Ammon's horn (tissue), 1 donor: ENCODE results near the gene PES1.
A peak's percentile ranks its signal among the peaks of the same experiment; 100 is the strongest.
"Not testable (repeated sequence)": the region's sequence is repeated elsewhere in the genome, so short reads cannot be mapped to it uniquely, and the experiment has no call there.

Experiments used
- DNase-seq: peaks from one replicate; pipeline ENCODE4 v3.0.0-alpha.2; 2016; ENCODE audit warnings: low spot score

The PES1 gene

GRCh38 chr22:30574095-30574981 lies 17.4 kb downstream of the PES1 start, which contains the start of gene GAL3ST1:
Gene GAL3ST1 (minus strand): TSS chr22:30574665. CDS start chr22:30557392, 17,273 bp downstream.
- peak; percentile 89 for DNase-seq

DNA sequence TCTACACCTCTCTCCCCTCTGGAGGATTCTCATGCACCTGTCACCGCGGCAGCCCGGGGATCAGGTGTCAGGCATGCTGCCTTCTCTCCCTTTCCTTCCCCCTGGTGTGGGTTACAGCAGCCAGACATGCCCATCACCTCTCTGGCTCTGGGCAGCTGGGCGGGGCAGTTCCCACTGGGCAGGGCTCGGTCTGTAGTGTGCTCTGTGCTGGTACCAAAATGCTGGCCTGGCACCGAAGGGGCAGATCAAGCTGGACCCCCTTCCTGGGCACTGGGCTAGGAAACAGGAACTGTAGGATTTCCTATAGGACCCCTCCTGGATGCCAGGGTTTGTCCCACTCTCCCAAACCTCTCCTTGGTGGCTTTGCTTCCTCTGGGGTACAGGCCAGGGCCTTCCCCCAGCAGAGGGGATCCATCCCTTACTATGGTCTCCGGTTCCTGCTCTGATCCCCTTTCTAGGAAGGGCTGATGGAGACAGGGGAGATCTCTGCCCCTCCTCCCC lies 18.1 kb downstream of the PES1 start:
- no peak for DNase-seq

DNA sequence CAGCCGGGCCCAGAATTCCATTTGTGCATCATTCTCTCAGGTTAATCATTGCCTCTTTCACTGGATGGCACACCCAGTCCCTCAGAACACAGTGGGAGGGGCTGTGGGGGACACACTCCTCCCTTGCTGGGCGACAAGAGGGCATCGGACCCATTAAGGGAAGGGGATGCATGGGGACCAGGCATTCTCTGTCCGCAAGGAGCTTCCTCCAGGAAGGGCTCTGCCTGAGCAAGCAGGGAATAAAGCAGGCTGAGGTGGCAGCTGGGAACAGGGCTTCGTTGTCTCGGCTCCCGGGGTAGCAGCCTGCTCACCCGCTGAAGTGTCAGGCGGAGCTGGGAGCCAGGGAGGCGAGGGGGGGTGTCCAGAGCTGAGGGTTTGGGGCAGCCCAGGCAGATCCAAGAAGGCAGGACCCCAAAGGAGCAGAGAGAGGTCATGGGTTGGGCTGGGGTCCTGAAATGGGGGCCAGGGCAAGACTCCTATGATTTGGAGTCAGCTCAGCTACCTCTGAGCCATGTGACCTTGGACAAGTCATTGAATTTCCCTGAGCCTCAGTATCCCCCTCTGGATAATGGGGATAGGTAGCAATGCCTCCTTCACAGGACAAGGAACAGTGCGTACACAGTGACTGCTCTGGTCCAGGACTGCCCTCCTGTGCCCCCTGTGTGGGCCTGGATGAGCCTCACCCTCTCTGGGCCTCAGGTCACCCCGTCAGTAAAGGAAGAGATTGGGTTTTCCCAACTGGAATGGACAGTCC lies 18.7 kb downstream of the PES1 start:
- DNase-seq = peak; percentile 83

DNA sequence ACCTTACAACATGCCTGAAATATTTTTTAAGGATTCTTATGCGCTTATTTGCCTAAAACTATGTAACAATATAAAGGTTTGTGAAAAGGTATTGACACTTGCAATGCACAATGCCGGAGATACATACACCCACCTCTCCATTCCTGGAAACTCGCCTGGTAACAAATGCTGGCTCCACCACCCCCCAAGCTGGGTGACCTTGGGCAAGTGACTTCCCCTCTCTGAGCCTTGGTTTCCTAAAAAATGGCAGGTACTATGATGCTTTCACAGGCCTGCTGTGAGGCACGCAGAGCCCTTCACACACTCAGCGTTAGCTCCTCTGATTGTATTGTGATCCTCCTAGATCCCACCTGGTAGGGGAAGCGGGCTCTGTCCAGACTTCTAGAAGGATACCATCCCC lies 19.5 kb downstream of the PES1 start:
- DNase-seq = no peak

GRCh38 chr22:30569674-30570202 lies 22.0 kb downstream of the PES1 start:
- no peak for DNase-seq

DNA sequence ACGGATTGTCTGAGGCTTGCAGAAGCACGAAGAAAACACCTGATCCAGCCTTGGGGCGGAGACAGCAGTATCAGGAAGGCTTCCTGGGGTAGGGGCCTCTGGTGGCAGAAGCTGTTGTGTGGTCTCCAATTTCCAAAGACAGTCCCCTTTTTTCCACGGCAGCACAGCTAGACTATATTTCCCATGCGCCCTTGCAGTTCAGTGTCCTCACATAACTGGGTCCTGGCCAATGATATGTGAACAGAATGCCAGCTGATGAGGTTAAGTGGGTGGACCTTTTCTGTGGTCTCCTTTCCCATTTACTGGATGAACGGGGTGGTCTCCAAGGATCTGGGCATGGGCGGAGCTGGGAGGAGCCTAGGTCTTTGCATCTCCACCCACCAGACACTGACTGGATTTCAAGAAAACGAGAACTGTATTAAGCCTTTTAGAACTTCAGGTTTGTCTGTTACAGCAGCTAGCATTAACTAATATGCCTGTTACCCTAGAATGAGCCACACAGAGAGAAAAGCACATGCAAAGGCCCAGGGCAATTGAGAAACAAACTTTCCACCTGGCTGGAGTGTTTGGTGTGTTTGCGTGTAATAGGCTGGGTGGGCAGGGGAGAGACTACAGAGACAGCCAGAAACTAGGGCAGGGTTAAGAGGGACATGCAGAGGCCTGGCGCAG lies 23.4 kb downstream of the PES1 start:
- no peak for DNase-seq

GRCh38 chr22:30567277-30567676 lies 24.4 kb downstream of the PES1 start:
- DNase-seq = not testable (repeated sequence)

DNA sequence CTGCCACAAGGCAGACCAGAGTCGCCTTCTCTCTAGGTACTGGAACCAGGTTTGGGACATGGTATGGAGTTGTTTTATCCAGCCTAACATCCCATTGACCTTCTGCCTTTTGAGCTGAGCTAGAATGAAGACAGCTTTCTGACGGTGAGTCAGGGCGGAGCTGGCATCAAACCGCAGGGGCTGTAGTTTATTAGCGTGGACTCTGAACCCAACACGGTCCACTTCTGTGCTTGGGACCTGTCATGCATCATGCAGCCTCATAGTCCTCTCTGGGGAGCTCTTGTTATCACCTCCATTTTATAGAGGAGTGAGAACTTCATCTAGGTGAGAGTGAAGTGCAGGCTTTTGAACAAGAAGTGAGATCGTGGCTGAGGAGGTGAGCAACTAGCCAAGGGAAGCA lies 25.6 kb downstream of the PES1 start:
- no peak for DNase-seq

DNA sequence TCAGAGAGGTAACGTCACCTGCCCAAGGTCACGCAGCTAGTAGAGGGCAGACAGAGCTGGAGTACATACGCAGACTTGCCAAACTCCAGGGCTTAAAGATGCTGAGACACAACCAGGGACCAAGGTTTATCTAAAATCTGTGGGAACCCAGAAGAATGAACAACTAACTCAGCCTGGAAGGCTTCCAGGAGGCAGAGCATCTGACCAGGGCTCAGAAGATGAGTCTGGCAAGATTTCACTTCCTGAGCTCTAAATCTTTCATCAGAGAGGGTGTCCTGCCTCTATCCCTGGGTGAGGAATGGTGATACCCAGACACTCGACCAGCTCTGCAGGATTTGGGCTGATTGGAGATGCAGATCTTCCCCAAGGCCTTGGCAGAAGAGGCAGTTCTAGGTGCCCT lies 26.4 kb downstream of the PES1 start:
- no peak for DNase-seq

DNA sequence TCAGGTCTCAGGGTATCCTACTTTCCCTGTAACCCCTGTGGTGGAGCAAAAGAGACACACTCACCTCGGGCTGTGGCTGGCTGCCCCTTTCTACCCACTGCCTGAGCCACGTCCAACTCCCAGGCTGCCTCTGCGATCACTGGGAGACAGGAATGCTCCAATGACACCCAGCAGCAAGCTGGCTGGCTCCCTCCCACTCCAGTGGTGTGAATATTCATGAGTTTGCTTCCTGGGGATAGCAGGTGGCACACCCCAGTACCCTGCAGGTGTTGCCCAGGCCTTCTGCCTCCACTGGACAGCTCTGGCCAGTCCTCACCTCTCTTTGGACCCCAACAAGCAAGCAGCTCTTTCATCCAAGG lies 27.0 kb downstream of the PES1 start:
- no peak for DNase-seq

GRCh38 chr22:30564045-30564760 lies 27.5 kb downstream of the PES1 start:
- peak; percentile 40 for DNase-seq

DNA sequence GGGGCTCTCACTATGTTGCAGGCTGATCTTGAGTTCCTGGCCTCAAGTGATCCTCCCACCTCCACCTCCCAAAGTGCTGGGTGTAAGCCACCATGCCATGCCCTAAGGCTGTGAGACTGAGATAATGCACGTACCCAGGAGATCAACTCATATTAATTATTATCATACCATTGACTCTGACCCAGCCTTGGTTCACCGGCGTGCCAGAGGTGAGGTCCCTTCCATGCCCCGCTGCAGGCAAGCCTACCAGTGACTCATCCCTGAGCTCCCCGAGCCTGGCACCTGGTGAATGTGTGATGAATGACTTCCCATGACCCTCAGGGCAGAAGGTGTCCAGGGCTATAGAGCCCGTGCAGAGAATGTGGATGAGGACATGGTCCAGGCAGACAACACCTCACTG lies 29.3 kb downstream of the PES1 start:
- no peak for DNase-seq

DNA sequence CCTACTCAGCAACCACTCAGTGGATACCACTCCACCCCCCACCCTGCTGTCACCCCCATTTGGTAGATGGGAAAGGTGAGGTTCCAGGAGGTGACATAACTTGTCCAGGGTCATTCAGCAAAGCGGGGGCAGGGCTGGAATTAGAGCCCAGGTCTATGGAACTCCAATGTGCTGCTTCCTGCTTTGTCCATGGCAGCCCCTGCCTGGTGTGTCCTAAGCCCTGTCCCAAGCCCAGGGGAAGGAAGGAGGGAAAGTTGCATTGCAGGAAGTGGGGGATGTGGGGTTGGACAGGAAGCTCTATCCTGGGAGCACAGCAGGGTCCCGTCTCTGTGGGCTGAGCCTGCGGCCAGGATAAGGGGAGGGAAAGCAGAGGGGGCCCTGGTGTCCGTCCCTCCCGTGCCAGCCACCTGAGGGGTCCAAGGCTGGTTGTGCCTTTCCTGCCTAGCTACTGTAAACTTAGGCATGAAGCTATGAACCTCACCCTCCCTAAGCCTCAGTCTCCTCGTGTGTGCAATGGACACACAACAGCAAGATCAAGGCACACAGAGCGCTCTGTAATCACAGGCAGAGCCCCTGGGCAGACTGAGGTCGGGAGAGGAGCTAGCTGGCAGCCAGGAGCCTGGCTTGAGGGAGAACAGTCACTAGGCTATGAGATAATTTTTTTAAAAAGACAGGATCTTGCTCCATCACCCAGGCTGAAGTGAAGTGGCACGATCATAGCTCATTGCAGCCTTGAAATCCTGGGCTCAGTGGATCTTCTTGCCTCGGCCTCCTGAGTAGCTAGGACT lies 30.1 kb downstream of the PES1 start:
- no peak for DNase-seq

DNA sequence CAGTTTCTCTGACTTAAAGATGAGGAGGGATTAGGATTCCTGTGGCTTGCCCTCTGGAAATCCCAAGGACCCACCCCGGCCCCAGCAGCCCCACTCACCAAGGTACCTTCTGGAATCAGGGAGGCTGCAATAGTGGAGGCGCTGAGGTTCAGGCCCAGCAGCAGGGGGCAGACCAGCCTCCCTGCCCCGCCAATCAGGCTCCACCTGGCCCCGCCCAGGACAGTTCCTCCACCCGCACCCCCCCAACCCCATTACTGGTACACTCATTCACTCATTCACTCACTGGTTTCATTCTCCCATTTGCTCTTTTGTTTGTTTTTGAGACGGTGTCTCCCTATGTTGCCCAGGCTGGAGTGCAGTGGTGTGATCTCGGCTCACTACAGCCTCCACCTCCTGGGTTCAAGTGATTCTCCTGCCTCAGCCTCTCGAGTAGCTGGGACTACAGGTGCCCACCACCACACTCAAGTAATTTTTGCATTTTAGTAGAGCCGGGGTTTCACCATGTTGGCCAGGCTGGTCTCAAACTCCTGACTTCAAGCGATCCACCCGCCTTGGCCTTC lies 31.0 kb downstream of the PES1 start:
- not testable (repeated sequence) for DNase-seq

- no peak for DNase-seq
These were observed 31.8 kb downstream of the PES1 start for GRCh38 chr22:30559889-30560288.

- DNase-seq = no peak
These were observed 34.5 kb downstream of the PES1 start for GRCh38 chr22:30557243-30557642.

DNA sequence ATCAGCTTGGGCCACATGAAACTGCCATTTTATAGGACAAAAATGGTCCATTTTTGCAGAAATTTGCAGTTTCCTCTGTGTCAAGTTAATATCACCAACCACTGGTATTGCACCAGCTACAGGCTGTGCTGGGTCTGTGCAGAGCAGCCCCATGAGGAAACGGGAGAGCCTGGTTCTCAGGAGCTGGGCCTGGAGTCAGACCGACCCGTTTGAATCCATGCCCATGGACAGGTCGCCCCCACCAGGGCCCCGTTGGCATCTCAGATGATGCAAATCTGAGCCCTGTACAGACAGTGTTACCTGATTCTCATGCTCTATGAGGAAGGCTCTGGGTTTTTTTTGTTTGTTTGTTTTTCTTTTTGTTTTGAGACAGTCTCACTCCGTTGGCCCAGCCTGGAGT lies 35.3 kb downstream of the PES1 start:
- DNase-seq = no peak

- no peak for DNase-seq
These were observed 36.2 kb downstream of the PES1 start for GRCh38 chr22:30555282-30556210.

GRCh38 chr22:30553971-30554370 lies 37.7 kb downstream of the PES1 start:
- no peak for DNase-seq
